ENCODE measurements around the gene TUFT1. TPM values are rescaled to one million over a fixed set of nuclear protein-coding genes. Genes with fewer than 3 reads are reported as not detected.

TUFT1 gene
- total and polyA plus RNA-seq, 9 of the 15 experiments (the other 6 are each of a cell fraction or from before 2014, with no cell fraction given), result 0.54 to 2.0 (median 1.7) TPM

DNA sequence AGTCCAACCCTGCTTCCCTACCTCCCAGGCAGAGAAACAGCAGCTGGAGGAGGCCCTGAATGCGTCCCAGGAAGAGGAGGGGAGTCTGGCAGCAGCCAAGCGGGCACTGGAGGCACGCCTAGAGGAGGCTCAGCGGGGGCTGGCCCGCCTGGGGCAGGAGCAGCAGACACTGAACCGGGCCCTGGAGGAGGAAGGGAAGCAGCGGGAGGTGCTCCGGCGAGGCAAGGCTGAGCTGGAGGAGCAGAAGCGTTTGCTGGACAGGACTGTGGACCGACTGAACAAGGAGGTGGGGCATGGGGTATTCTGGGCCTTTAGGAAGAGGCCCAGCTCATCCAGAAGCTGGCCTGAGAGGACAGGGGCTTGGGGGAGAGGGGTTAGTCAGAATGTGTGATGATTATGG is 9.6 kb upstream of the TUFT1 start:
- in situ Hi-C loops (cut with MboI), result no loop called here
- 8% methylated on average over 11 of the region's 11 CpGs for WGBS (ENCODE audit: insufficient coverage, low coverage, missing lambda C conversion rate)
- H4K20me1 ChIP-seq (replicated peaks; ENCODE audit: control insufficient read depth, insufficient read depth, low read length), result no peaks in the 10 kb centered on the region; the same call in 1 of the 2 replicates
- peak overlapping the region in 1 of 2 experiments; percentile 43; a peak in 1 of 4 replicates for H3K9ac ChIP-seq (ENCODE audit: insufficient read depth in 1 of 2, low read depth in 2 of 2, low read length in 2 of 2)
- BruUV-seq (replicated peaks), result no TSS peak
- no peak overlapping the region for H3K27ac ChIP-seq (ENCODE audit: extremely low read depth, low read depth, low read length)
- no peak overlapping the region for H3K4me3 ChIP-seq
- H3K4me2 ChIP-seq (ENCODE audit: insufficient read depth, low read length), result no peak overlapping the region
- H3K79me2 ChIP-seq (ENCODE audit: control insufficient read depth, insufficient read depth, low read length), result no peaks in the 10 kb centered on the region
- H3K9me3 ChIP-seq (replicated peaks; ENCODE audit: control insufficient read depth, insufficient read depth, low read depth, low read length), result no peaks in the 10 kb centered on the region
- ChIA-PET CTCF (ENCODE audit: low intra/inter-chr PET ratio) (interaction anchor here (1.0 kb wide), 1 partner anchor 86 kb away, joined by 3 read pairs; no protein-coding TSS in a partner anchor), POLR2A (interaction anchor here (0.6 to 1.1 kb wide), 4 partner anchors 9 to 341 kb away, joined by 3 to 4 read pairs (median 4); partner anchors contain the start of gene TUFT1)
- ATAC-seq (no peak; the same call in 1 of the 3 replicates), FAIRE-seq (no peak), DNase-seq (ENCODE audit: extremely low read depth in 1 of 4, low spot score in 3 of 4) (no peak)
- no peaks in the 10 kb centered on the region for H3K9me1 ChIP-seq (ENCODE audit: control insufficient read depth, insufficient read depth, low read length)
- intact Hi-C loops (cut with micrococcal nuclease), result loop anchor here (5.0 kb wide), 1 partner anchor 73 kb away; the partner anchor contains the start of gene POGZ
- H3K4me1 ChIP-seq (replicated peaks in 1 of 2; ENCODE audit: control insufficient read depth in 2 of 2, insufficient read depth in 2 of 2, low read length in 2 of 2), result peaks cover 2 to 18% of the 10 kb centered on the region in 2 experiments; a peak in 3 of 5 replicates
- peaks cover 31 to 37% of the 10 kb centered on the region in 2 experiments; a peak in 4 of 5 replicates for H3K27me3 ChIP-seq (ENCODE audit: control insufficient read depth in 2 of 2, insufficient read depth in 2 of 2, low read length in 2 of 2)
- no peak overlapping the region for H2AFZ ChIP-seq (ENCODE audit: low read depth, low read length)
- no peaks in the 10 kb centered on the region for H3K36me3 ChIP-seq (ENCODE audit: control insufficient read depth, insufficient read depth, low read length)
- no peak for TF ChIP-seq ZNF174 (CRISPR knock-in tag; IDR thresholded peaks at IDR 0.05)

DNA sequence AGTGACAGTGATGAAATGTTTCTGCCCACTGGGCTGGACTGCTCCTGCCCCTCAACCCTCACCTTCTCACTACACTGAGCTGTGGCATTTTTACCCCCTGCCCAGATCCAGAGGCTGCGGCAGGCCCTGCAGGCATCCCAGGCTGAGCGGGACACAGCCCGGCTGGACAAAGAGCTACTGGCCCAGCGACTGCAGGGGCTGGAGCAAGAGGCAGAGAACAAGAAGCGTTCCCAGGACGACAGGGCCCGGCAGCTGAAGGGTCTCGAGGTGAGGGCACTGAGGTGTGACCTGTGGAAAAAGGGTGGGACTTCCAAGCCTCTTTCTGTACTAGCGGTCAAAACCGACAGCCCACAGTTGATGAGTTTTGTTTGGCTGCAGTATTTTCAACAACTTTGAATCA is 6.2 kb upstream of the TUFT1 start:
- peaks cover 2 to 18% of the 10 kb centered on the region in 2 experiments; a peak in 3 of 5 replicates for H3K4me1 ChIP-seq (replicated peaks in 1 of 2; ENCODE audit: control insufficient read depth in 2 of 2, insufficient read depth in 2 of 2, low read length in 2 of 2)
- no peak overlapping the region for H3K4me3 ChIP-seq
- ChIA-PET CTCF (ENCODE audit: low intra/inter-chr PET ratio) (interaction anchor here (0.8 to 1.6 kb wide), 3 partner anchors 91 to 200 kb away, joined by 3 to 5 read pairs (median 3); no protein-coding TSS in a partner anchor), POLR2A (interaction anchor here (0.6 to 1.2 kb wide), 5 partner anchors 16 to 414 kb away, joined by 3 to 4 read pairs (median 3); no protein-coding TSS in a partner anchor)
- H4K20me1 ChIP-seq (replicated peaks; ENCODE audit: control insufficient read depth, insufficient read depth, low read length), result no peaks in the 10 kb centered on the region; the same call in 1 of the 2 replicates
- peaks cover 23 to 27% of the 10 kb centered on the region in 2 experiments for H3K27me3 ChIP-seq (ENCODE audit: control insufficient read depth in 2 of 2, insufficient read depth in 2 of 2, low read length in 2 of 2)
- FAIRE-seq (no peak), DNase-seq (ENCODE audit: extremely low read depth in 1 of 4, low spot score in 3 of 4) (no peak), ATAC-seq (no peak)
- no peak overlapping the region for H3K27ac ChIP-seq (ENCODE audit: extremely low read depth, low read depth, low read length)
- H3K4me2 ChIP-seq (ENCODE audit: insufficient read depth, low read length), result no peak overlapping the region
- H3K9me1 ChIP-seq (ENCODE audit: control insufficient read depth, insufficient read depth, low read length), result no peaks in the 10 kb centered on the region
- no TSS peak for BruUV-seq (replicated peaks)
- H2AFZ ChIP-seq (ENCODE audit: low read depth, low read length), result no peak overlapping the region
- H3K79me2 ChIP-seq (ENCODE audit: control insufficient read depth, insufficient read depth, low read length), result no peaks in the 10 kb centered on the region
- no peaks in the 10 kb centered on the region for H3K9me3 ChIP-seq (replicated peaks; ENCODE audit: control insufficient read depth, insufficient read depth, low read depth, low read length)
- WGBS (ENCODE audit: insufficient coverage, low coverage, missing lambda C conversion rate), result 15% methylated on average over 10 of the region's 10 CpGs
- intact Hi-C loops (cut with micrococcal nuclease), result loop anchor here (1.0 to 5.0 kb wide), 3 partner anchors 77 to 302 kb away; partner anchors contain the start of gene POGZ
- no peak overlapping the region for H3K9ac ChIP-seq (ENCODE audit: insufficient read depth in 1 of 2, low read depth in 2 of 2, low read length in 2 of 2)
- in situ Hi-C loops (cut with MboI), result no loop called here
- H3K36me3 ChIP-seq (ENCODE audit: control insufficient read depth, insufficient read depth, low read length), result no peaks in the 10 kb centered on the region
- TF ChIP-seq SP2 (IDR thresholded peaks at IDR 0.05; ENCODE audit: extremely low read depth, low read depth, low read length, poor library complexity, severe bottlenecking), result no peak
- no peak for TF ChIP-seq PPARD (CRISPR knock-in tag; IDR thresholded peaks at IDR 0.05)
- TF ChIP-seq DPF2 (IDR thresholded peaks at IDR 0.05), result no peak
- TF ChIP-seq, protein P1, sequence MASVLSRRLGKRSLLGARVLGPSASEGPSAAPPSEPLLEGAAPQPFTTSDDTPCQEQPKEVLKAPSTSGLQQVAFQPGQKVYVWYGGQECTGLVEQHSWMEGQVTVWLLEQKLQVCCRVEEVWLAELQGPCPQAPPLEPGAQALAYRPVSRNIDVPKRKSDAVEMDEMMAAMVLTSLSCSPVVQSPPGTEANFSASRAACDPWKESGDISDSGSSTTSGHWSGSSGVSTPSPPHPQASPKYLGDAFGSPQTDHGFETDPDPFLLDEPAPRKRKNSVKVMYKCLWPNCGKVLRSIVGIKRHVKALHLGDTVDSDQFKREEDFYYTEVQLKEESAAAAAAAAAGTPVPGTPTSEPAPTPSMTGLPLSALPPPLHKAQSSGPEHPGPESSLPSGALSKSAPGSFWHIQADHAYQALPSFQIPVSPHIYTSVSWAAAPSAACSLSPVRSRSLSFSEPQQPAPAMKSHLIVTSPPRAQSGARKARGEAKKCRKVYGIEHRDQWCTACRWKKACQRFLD (CRISPR knock-in tag; IDR thresholded peaks at IDR 0.05), result no peak
- no peak for TF ChIP-seq HMG20A (CRISPR knock-in tag; conservative IDR thresholded peaks at IDR 0.05)
- no peak for TF ChIP-seq BRD4 (IDR thresholded peaks at IDR 0.05)
- TF ChIP-seq ZNF217 (CRISPR knock-in tag; IDR thresholded peaks at IDR 0.05), result no peak
- TF ChIP-seq, protein P2, sequence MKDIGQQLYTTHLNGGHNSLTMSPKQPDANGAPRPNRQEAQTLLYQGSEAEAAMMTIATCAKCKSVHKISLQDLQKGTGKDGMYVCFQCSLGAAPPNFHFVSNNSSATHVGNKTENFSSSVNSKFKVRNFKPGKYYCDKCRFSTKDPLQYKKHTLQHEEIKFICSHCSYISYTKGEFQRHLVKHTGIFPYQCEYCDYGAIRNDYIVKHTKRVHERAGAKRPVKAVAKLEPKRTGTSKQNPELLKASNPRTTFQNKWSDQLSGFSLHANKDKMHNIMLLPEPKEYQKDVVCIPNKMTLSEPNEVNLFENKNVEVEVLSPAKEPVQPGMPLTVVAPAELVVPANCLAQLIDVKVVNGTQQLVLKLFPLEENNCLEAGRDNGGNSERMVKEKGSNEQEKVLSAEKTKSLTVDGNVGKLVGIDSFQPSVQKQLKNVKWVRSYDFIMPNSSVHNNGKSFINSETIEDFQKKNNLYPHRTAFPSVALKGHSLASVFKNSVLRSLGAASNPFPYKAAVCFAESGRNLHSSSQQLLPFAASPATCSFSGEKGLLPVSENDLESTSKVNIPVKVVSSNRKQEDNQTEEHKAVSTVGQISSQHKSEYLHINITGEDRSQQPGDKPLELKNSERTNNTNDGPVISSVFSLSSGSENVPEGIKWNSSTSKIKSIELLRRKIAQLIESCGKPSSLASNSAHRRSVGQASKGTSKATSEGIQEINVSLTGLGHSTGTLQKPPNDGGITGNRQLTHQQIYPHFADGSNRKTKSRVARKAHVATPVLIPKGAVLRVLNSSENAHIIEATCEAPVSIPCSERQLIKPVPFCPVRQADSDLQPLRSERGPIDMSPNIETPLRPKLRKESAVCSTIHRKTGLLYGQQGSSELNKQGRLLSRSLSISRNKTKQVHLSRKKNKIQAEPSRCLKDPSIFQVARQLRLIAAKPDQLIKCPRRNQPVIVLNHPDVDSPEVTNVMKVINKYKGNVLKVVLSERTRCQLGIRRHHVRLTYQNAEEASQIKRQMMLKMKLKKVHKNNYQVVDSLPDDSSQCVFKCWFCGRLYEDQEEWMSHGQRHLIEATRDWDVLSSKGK (CRISPR knock-in tag; IDR thresholded peaks at IDR 0.05), result no peak
- TF ChIP-seq SMARCC2 (IDR thresholded peaks at IDR 0.05; ENCODE audit: low read depth), result no peak

Data from K562 (cell line).